ENCODE measurements around the gene SMARCD3. TPM values are rescaled to one million over a fixed set of nuclear protein-coding genes. Genes with fewer than 3 reads are reported as not detected.

SMARCD3 gene
- total and polyA plus RNA-seq, 4 donors = 1.8 to 5.6 (median 2.1) TPM

- no peak for TF ChIP-seq ZBTB33 (IDR thresholded peaks at IDR 0.05)
- no peak for TF ChIP-seq RXRA (IDR thresholded peaks at IDR 0.05)
- TF ChIP-seq HNF4G (IDR thresholded peaks at IDR 0.05) = no peak
- no peak for TF ChIP-seq YY1 (IDR thresholded peaks at IDR 0.05)
- TF ChIP-seq REST (IDR thresholded peaks at IDR 0.05) = no peak
- TF ChIP-seq FOXA1 (IDR thresholded peaks at IDR 0.05) = no peak
- no peak overlapping the region for H3K9ac ChIP-seq (ENCODE audit: low read depth in 1 of 2, low read length in 2 of 2)
Measured at GRCh38 chr7:151243408-151244195, 4.9 kb downstream of the SMARCD3 start.

GRCh38 chr7:151243045-151243349, 5.5 kb downstream of the SMARCD3 start:
- TF ChIP-seq CTCF (IDR thresholded peaks at IDR 0.05; ENCODE audit: low read depth, low read length, missing input control) (no peak), EGR1 (IDR thresholded peaks at IDR 0.05; ENCODE audit: low read depth in 2 of 2) (no peak), FOXA1 (IDR thresholded peaks at IDR 0.05) (no peak)
- peaks cover 0 to 16% (median 8%) of the 10 kb centered on the region in 4 donors for H3K4me1 ChIP-seq (ENCODE audit: control insufficient read depth in 4 of 4, insufficient read depth in 4 of 4, low read length in 3 of 4)
- H3K27me3 ChIP-seq (ENCODE audit: control insufficient read depth in 4 of 4, insufficient read depth in 4 of 4, low read length in 3 of 4) = peaks cover 0 to 4% (median 0%) of the 10 kb centered on the region in 4 donors
- peaks cover 0 to 2% (median 1%) of the 10 kb centered on the region in 4 donors for H3K36me3 ChIP-seq (ENCODE audit: control insufficient read depth in 4 of 4, insufficient read depth in 3 of 4, low read depth in 1 of 4, low read length in 3 of 4)
- no peak overlapping the region for H3K4me3 ChIP-seq (ENCODE audit: low read depth in 1 of 3, low read length in 3 of 3)
- DNase-seq (ENCODE audit: low spot score) = no peak
- no peak overlapping the region for H3K27ac ChIP-seq (ENCODE audit: low read depth in 1 of 2, low read length in 2 of 2)
- no peak overlapping the region for H3K9ac ChIP-seq (ENCODE audit: low read depth in 1 of 2, low read length in 2 of 2)
- H3K9me3 ChIP-seq (ENCODE audit: control insufficient read depth in 4 of 4, low read length in 3 of 4) = no peaks in the 10 kb centered on the region
- WGBS = 49% methylated on average over 2 of the region's 2 CpGs

More at GRCh38 chr7:151243408-151244195, 4.9 kb downstream of the SMARCD3 start:
- 49% methylated on average over 17 of the region's 17 CpGs for WGBS
- Histone ChIP-seq H3K4me1 (ENCODE audit: control insufficient read depth in 4 of 4, insufficient read depth in 4 of 4, low read length in 3 of 4) (peaks cover 3 to 22% (median 13%) of the 10 kb centered on the region in 4 donors), H3K27ac (ENCODE audit: low read depth in 1 of 2, low read length in 2 of 2) (no peak overlapping the region), H3K27me3 (ENCODE audit: control insufficient read depth in 4 of 4, insufficient read depth in 4 of 4, low read length in 3 of 4) (peaks cover 0 to 4% (median 0%) of the 10 kb centered on the region in 4 donors), H3K9me3 (ENCODE audit: control insufficient read depth in 4 of 4, low read length in 3 of 4) (no peaks in the 10 kb centered on the region), H3K36me3 (ENCODE audit: control insufficient read depth in 4 of 4, insufficient read depth in 3 of 4, low read depth in 1 of 4, low read length in 3 of 4) (peaks cover 0 to 2% (median 0%) of the 10 kb centered on the region in 4 donors), H3K4me3 (ENCODE audit: low read depth in 1 of 3, low read length in 3 of 3) (peak overlapping the region in 1 of 3 donors; percentile 15)
- no peak for DNase-seq (ENCODE audit: low spot score)
